Measurements from ENCODE around the gene DLG5. TPM values are rescaled to one million over a fixed set of nuclear protein-coding genes. Genes with fewer than 3 reads are reported as not detected.

The DLG5 gene
- total RNA-seq, 1 donor from 2014 or later, result 45.3 TPM

GRCh38 chr10:77792155-77792554 is 134.4 kb downstream of the DLG5 start:
- DNase-seq (ENCODE audit: low read depth), result no peak
- Histone ChIP-seq H3K27me3 (ENCODE audit: control insufficient read depth, insufficient read depth, low read length) (no peaks in the 10 kb centered on the region), H3K36me3 (ENCODE audit: control insufficient read depth, insufficient read depth, low read length) (peaks cover 42% of the 10 kb centered on the region), H3K4me3 (ENCODE audit: low read depth, low read length) (no peak overlapping the region)
- TF ChIP-seq, protein P1, sequence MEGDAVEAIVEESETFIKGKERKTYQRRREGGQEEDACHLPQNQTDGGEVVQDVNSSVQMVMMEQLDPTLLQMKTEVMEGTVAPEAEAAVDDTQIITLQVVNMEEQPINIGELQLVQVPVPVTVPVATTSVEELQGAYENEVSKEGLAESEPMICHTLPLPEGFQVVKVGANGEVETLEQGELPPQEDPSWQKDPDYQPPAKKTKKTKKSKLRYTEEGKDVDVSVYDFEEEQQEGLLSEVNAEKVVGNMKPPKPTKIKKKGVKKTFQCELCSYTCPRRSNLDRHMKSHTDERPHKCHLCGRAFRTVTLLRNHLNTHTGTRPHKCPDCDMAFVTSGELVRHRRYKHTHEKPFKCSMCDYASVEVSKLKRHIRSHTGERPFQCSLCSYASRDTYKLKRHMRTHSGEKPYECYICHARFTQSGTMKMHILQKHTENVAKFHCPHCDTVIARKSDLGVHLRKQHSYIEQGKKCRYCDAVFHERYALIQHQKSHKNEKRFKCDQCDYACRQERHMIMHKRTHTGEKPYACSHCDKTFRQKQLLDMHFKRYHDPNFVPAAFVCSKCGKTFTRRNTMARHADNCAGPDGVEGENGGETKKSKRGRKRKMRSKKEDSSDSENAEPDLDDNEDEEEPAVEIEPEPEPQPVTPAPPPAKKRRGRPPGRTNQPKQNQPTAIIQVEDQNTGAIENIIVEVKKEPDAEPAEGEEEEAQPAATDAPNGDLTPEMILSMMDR (IDR thresholded peaks at IDR 0.05; ENCODE audit: insufficient read depth, low read length, severe bottlenecking), result no peak
- FAIRE-seq, result no peak

GRCh38 chr10:77791506-77791905 is 135.0 kb downstream of the DLG5 start:
- H3K27me3 ChIP-seq (ENCODE audit: control insufficient read depth, insufficient read depth, low read length), result no peaks in the 10 kb centered on the region
- FAIRE-seq (no peak), DNase-seq (ENCODE audit: low read depth) (no peak)
- H3K36me3 ChIP-seq (ENCODE audit: control insufficient read depth, insufficient read depth, low read length), result peaks cover 36% of the 10 kb centered on the region
- H3K4me3 ChIP-seq (ENCODE audit: low read depth, low read length), result no peak overlapping the region
- TF ChIP-seq, protein P1 (IDR thresholded peaks at IDR 0.05; ENCODE audit: insufficient read depth, low read length, severe bottlenecking), result no peak

DNA sequence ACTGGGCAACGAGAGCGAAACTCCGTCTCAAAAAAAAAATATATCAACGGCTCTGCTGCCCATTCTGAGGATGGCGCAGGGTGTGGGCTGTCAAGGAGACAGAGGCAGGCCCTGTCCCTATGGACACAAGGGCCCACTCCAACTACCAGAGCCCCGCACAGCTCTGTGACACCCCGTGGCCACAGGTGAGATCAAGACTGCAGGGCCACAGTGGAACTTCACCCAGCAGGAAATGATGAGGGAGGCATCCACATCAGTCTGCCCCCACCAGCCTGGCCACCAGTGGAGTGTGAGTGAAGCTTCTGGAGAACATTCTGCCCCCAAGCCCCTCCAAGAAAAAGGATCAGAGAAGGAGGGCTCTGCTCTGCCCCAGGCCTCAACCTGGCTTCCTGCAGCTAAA is 136.7 kb downstream of the DLG5 start:
- H3K27me3 ChIP-seq (ENCODE audit: control insufficient read depth, insufficient read depth, low read length), result no peaks in the 10 kb centered on the region
- no peak overlapping the region for H3K4me3 ChIP-seq (ENCODE audit: low read depth, low read length)
- no peak for DNase-seq (ENCODE audit: low read depth)
- peaks cover 23% of the 10 kb centered on the region for H3K36me3 ChIP-seq (ENCODE audit: control insufficient read depth, insufficient read depth, low read length)
- TF ChIP-seq, protein P1 (IDR thresholded peaks at IDR 0.05; ENCODE audit: insufficient read depth, low read length, severe bottlenecking), result no peak
- FAIRE-seq, result no peak

- TF ChIP-seq, protein P1 (IDR thresholded peaks at IDR 0.05; ENCODE audit: insufficient read depth, low read length, severe bottlenecking), result no peak
- Histone ChIP-seq H3K4me3 (ENCODE audit: low read depth, low read length) (no peak overlapping the region), H3K36me3 (ENCODE audit: control insufficient read depth, insufficient read depth, low read length) (peaks cover 18% of the 10 kb centered on the region), H3K27me3 (ENCODE audit: control insufficient read depth, insufficient read depth, low read length) (no peaks in the 10 kb centered on the region)
- FAIRE-seq, result no peak
- no peak for DNase-seq (ENCODE audit: low read depth)
Observed at GRCh38 chr10:77789016-77789415, 137.5 kb downstream of the DLG5 start.

DNA sequence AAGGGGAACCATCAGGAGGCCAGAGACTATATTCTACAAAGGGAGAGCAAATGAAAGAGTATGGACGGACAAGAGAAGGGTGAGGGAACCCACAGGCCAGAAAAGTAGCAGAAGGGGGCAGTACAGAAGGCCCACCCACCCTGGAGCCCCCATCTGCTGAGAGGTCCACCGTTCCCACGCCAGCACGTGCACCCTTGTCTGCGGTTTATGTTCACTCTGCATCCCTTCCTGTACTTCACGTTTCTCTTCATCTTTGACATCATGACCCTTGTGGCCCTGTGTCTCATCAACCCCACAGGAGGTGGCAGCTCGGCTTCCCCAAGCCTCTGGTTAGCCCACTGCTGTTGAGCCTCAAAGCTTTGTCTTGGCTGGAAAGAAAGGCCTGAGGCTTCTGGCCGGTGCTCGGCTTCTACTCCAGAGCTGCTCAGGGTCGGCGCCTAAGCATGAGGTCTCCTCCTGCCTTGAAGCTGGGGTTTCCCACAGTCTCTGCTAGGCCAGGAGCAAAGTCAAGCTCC is 138.0 kb downstream of the DLG5 start:
- TF ChIP-seq, protein P1 (IDR thresholded peaks at IDR 0.05; ENCODE audit: insufficient read depth, low read length, severe bottlenecking), result no peak
- FAIRE-seq, result no peak
- no peaks in the 10 kb centered on the region for H3K27me3 ChIP-seq (ENCODE audit: control insufficient read depth, insufficient read depth, low read length)
- DNase-seq (ENCODE audit: low read depth), result no peak
- H3K4me3 ChIP-seq (ENCODE audit: low read depth, low read length), result no peak overlapping the region
- H3K36me3 ChIP-seq (ENCODE audit: control insufficient read depth, insufficient read depth, low read length), result peaks cover 14% of the 10 kb centered on the region

GRCh38 chr10:77787440-77787839 is 139.1 kb downstream of the DLG5 start:
- H3K4me3 ChIP-seq (ENCODE audit: low read depth, low read length), result no peak overlapping the region
- H3K27me3 ChIP-seq (ENCODE audit: control insufficient read depth, insufficient read depth, low read length), result no peaks in the 10 kb centered on the region
- TF ChIP-seq, protein P1 (IDR thresholded peaks at IDR 0.05; ENCODE audit: insufficient read depth, low read length, severe bottlenecking), result no peak
- FAIRE-seq, result no peak
- no peak for DNase-seq (ENCODE audit: low read depth)
- peaks cover 11% of the 10 kb centered on the region for H3K36me3 ChIP-seq (ENCODE audit: control insufficient read depth, insufficient read depth, low read length)
